H1 (cell line): Measurements from ENCODE around the gene SPIRE1. TPM values are rescaled to one million over a fixed set of nuclear protein-coding genes. Genes with fewer than 3 reads are reported as not detected.

Source experiments
- CTCF ChIA-PET: fragments of 300-600 bp; sonication (Branson Sonifier 250); formaldehyde crosslinking; loops from one replicate; lab custom pipeline; 2021; ENCODE audit not compliant: partially characterized antibody; lab: Charles Lee
- POLR2A ChIA-PET: fragments of 300-600 bp; sonication (Branson Sonifier 250); formaldehyde crosslinking; loops from one replicate; lab custom pipeline; 2021; ENCODE audit warnings: inconsistent platforms; ENCODE audit not compliant: partially characterized antibody; lab: Charles Lee
- DNase-seq, 2 experiments: peaks; one replicate each; pipeline versions ENCODE4 v3.0.0 to v3.0.0-alpha.2; 2010 to 2022; ENCODE audit warnings: low spot score in 2 of 2, low read depth in 1 of 2, mixed read lengths in 1 of 2
- FAIRE-seq: peaks from 2 replicates; lab custom pipeline; 2011; peaks lifted over from hg19 to GRCh38; lab: Jason Lieb, UNC
- H2AFZ ChIP-seq: 2 replicates; pipeline ENCODE4 v1.8.1; 2012; ENCODE audit warnings: low read length, inconsistent platforms
- H2AK5ac ChIP-seq: 2 replicates; pipeline ENCODE4 v1.6.1; 2013; ENCODE audit warnings: low read depth, low read length
- H2BK120ac ChIP-seq: replicated peaks from 2 replicates; pipeline ENCODE3; 2013; ENCODE audit warnings: low read depth, low read length, inconsistent platforms
- H2BK12ac ChIP-seq: 2 replicates; pipeline ENCODE4 v1.6.1; 2013; ENCODE audit warnings: low read depth, low read length
- H2BK15ac ChIP-seq: 2 replicates; pipeline ENCODE4 v1.6.1; 2013; ENCODE audit warnings: low read length
- H2BK20ac ChIP-seq: 2 replicates; pipeline ENCODE4 v1.6.1; 2013; ENCODE audit warnings: low read length
- H2BK5ac ChIP-seq: 2 replicates; pipeline ENCODE4 v1.6.1; 2013; ENCODE audit warnings: low read depth, low read length
- H3K14ac ChIP-seq: 2 replicates; pipeline ENCODE4 v1.6.1; 2013; ENCODE audit warnings: inconsistent platforms; ENCODE audit not compliant: insufficient read length
- H3K18ac ChIP-seq: 2 replicates; pipeline ENCODE4 v1.6.1; 2013; ENCODE audit warnings: low read length; ENCODE audit errors: extremely low read depth
- H3K23ac ChIP-seq: 2 replicates; pipeline ENCODE4 v1.6.1; 2013; ENCODE audit warnings: inconsistent platforms; ENCODE audit not compliant: insufficient read length
- H3K23me2 ChIP-seq: 2 replicates; pipeline ENCODE4 v1.6.1; 2013; ENCODE audit warnings: low read depth, low read length
- H3K27ac ChIP-seq: 2 replicates; pipeline ENCODE4 v1.6.1; 2011; ENCODE audit warnings: low read depth, low read length, inconsistent platforms
- H3K27me3 ChIP-seq, 4 experiments: replicated peaks in 1 of 4; 1 replicate in 1 of 4; 2 replicates in 3 of 4; pipeline versions ENCODE4 v1.6.1 to v1.8.1; 2011 to 2013; ENCODE audit warnings: low read length in 3 of 4, mild to moderate bottlenecking in 3 of 4, inconsistent platforms in 2 of 4, mixed read lengths in 2 of 4, moderate library complexity in 1 of 4; ENCODE audit not compliant: control insufficient read depth in 3 of 4, insufficient read depth in 3 of 4; ENCODE audit errors: extremely low read depth in 1 of 4
- H3K36me3 ChIP-seq, 4 experiments: 2 replicates each; pipeline versions ENCODE4 v1.6.1 to v1.8.1; 2011 to 2013; ENCODE audit warnings: mild to moderate bottlenecking in 4 of 4, low read length in 3 of 4, moderate library complexity in 2 of 4, control low read depth in 1 of 4, inconsistent platforms in 1 of 4; ENCODE audit not compliant: insufficient read depth in 4 of 4, control insufficient read depth in 2 of 4
- H3K4ac ChIP-seq: replicated peaks from 2 replicates; pipeline ENCODE3; 2013; ENCODE audit warnings: low read length, low read depth, mixed read lengths, inconsistent platforms; ENCODE audit not compliant: insufficient read length
- H3K4me1 ChIP-seq, 4 experiments: replicated peaks in 1 of 4; 1 replicate in 1 of 4; 2 replicates in 3 of 4; pipeline versions ENCODE4 v1.6.1 to v1.8.1; 2011 to 2013; ENCODE audit warnings: low read length in 3 of 4, inconsistent platforms in 2 of 4, mixed read lengths in 1 of 4; ENCODE audit not compliant: insufficient read depth in 4 of 4, control insufficient read depth in 3 of 4
- H3K4me2 ChIP-seq, 2 experiments: 2 replicates each; pipeline versions ENCODE4 v1.6.1 to v1.8.1; 2011 to 2013; ENCODE audit warnings: low read depth in 2 of 2, low read length in 2 of 2, control low read depth in 1 of 2, inconsistent platforms in 1 of 2, mild to moderate bottlenecking in 1 of 2; ENCODE audit not compliant: insufficient read depth in 1 of 2
- H3K4me3 ChIP-seq, 4 experiments: fragments of 200-600, 300-600 bp in 1 of 4; sonication (generic), shearing (Covaris generic), sonication (Bioruptor Twin) in 1 of 4; 2 replicates each; pipeline versions ENCODE4 v1.5.1 to v1.8.1; 2011 to 2016; ENCODE audit warnings: low read length in 4 of 4, low read depth in 3 of 4, control low read depth in 2 of 4, inconsistent platforms in 2 of 4, mild to moderate bottlenecking in 2 of 4, mixed read lengths in 1 of 4, moderate library complexity in 1 of 4; ENCODE audit not compliant: insufficient read depth in 2 of 4; ENCODE audit errors: extremely low read depth in 1 of 4
- H3K56ac ChIP-seq: replicated peaks from 2 replicates; pipeline ENCODE3; 2013; ENCODE audit warnings: low read depth, mild to moderate bottlenecking, mixed read lengths, low read length, inconsistent platforms; ENCODE audit not compliant: insufficient read length
- H3K79me1 ChIP-seq: 2 replicates; pipeline ENCODE4 v1.6.1; 2013; ENCODE audit warnings: low read depth, low read length, control low read depth
- H3K79me2 ChIP-seq, 2 experiments: 2 replicates each; pipeline versions ENCODE4 v1.6.1 to v1.8.1; 2012 to 2013; ENCODE audit warnings: low read length in 2 of 2, mild to moderate bottlenecking in 2 of 2, inconsistent platforms in 1 of 2; ENCODE audit not compliant: insufficient read depth in 2 of 2, control insufficient read depth in 1 of 2
- H3K9ac ChIP-seq, 4 experiments: replicated peaks in 1 of 4; 1 replicate in 1 of 4; 2 replicates in 3 of 4; pipeline versions ENCODE4 v1.6.1 to v1.8.1; 2011 to 2013; ENCODE audit warnings: low read depth in 3 of 4, low read length in 3 of 4, control low read depth in 2 of 4, mild to moderate bottlenecking in 2 of 4, moderate library complexity in 2 of 4, inconsistent platforms in 1 of 4; ENCODE audit errors: extremely low read depth in 1 of 4
- H3K9me3 ChIP-seq, 2 experiments: 2 replicates each; pipeline versions ENCODE4 v1.6.1 to v1.8.1; 2012 to 2013; ENCODE audit warnings: mild to moderate bottlenecking in 2 of 2, moderate library complexity in 2 of 2, control low read depth in 1 of 2, inconsistent platforms in 1 of 2, low read depth in 1 of 2, low read length in 1 of 2, mixed read lengths in 1 of 2; ENCODE audit not compliant: insufficient read depth in 2 of 2
- H4K20me1 ChIP-seq, 2 experiments: replicated peaks in 1 of 2; 2 replicates each; pipeline versions ENCODE3 to v1.8.1; 2011 to 2013; ENCODE audit warnings: inconsistent platforms in 2 of 2, low read length in 2 of 2, mild to moderate bottlenecking in 1 of 2; ENCODE audit not compliant: insufficient read depth in 2 of 2, control insufficient read depth in 1 of 2
- H4K5ac ChIP-seq: 2 replicates; pipeline ENCODE4 v1.6.1; 2013; ENCODE audit warnings: low read length, low read depth, mixed read lengths, inconsistent platforms; ENCODE audit not compliant: insufficient read length
- H4K8ac ChIP-seq: 2 replicates; pipeline ENCODE4 v1.8.0; 2013; ENCODE audit warnings: mild to moderate bottlenecking, moderate library complexity, low read length, inconsistent platforms; ENCODE audit not compliant: insufficient read depth; ENCODE audit errors: extremely low read depth
- H4K91ac ChIP-seq: replicated peaks from 2 replicates; pipeline ENCODE3; 2013; ENCODE audit warnings: low read length, mixed read lengths, inconsistent platforms; ENCODE audit not compliant: insufficient read length
- ASH2L ChIP-seq: fragments of 200-600, 300-600 bp; sonication (generic); IDR thresholded peaks from one replicate; pipeline ENCODE4 v1.7.1; 2017; ENCODE audit warnings: low read length
- BRCA1 ChIP-seq: IDR thresholded peaks from 2 replicates; pipeline ENCODE4 v1.6.1; 2012; ENCODE audit warnings: low read depth, low read length, improper control_type of control experiment
- CBX5 ChIP-seq: fragments of 300-800, 300-1000 bp; sonication (generic); IDR thresholded peaks from 2 replicates; pipeline ENCODE4 v1.7.1; 2016; ENCODE audit warnings: antibody characterized with exemption, low read length, low read depth
- CEBPB ChIP-seq: IDR thresholded peaks from 2 replicates; pipeline ENCODE4 v1.6.1; 2012; ENCODE audit warnings: low read depth, low read length
- EGR1 ChIP-seq: IDR thresholded peaks from 2 replicates; pipeline ENCODE4 v1.6.1; 2011; ENCODE audit warnings: low read depth, low read length, borderline replicate concordance
- EP300 ChIP-seq, 2 experiments: IDR thresholded peaks; 1 replicate in 1 of 2; 2 replicates in 1 of 2; pipeline ENCODE4 v1.6.1; 2011 to 2012; ENCODE audit warnings: low read depth in 2 of 2, low read length in 2 of 2, mild to moderate bottlenecking in 2 of 2, borderline replicate concordance in 1 of 2, inconsistent platforms in 1 of 2, moderate library complexity in 1 of 2
- POLR2A ChIP-seq, 2 experiments: IDR thresholded peaks; 1 replicate in 1 of 2; 2 replicates in 1 of 2; pipeline ENCODE4 v1.6.1; 2011; ENCODE audit warnings: low read depth in 2 of 2, low read length in 2 of 2, mild to moderate bottlenecking in 2 of 2; ENCODE audit errors: control extremely low read depth in 1 of 2
- RNF2 ChIP-seq: fragments of 200-900, 300-1000 bp; sonication (generic); IDR thresholded peaks from 2 replicates; pipeline ENCODE4 v1.7.1; 2016; ENCODE audit warnings: borderline replicate concordance, low read depth, mild to moderate bottlenecking, antibody characterized with exemption, low read length; ENCODE audit not compliant: poor library complexity, severe bottlenecking; ENCODE audit errors: missing control alignments
- RXRA ChIP-seq: IDR thresholded peaks from 2 replicates; pipeline ENCODE4 v1.6.1; 2011; ENCODE audit warnings: low read depth, mild to moderate bottlenecking, low read length, moderate library complexity; ENCODE audit not compliant: insufficient read depth
- SIX5 ChIP-seq: IDR thresholded peaks from 2 replicates; pipeline ENCODE4 v1.6.1; 2011; ENCODE audit warnings: mild to moderate bottlenecking, low read depth, low read length
- TCF12 ChIP-seq: IDR thresholded peaks from 2 replicates; pipeline ENCODE4 v1.6.1; 2011; ENCODE audit warnings: low read depth, mild to moderate bottlenecking, low read length
- whole genome bisulfite sequencing, 2 experiments: shearing (Covaris generic) in 1 of 2; methylation state at CpG; one replicate each; pipeline versions ENCODE4 v1.1.6 to v1.1.7; 2013 to 2015; ENCODE audit warnings: low lambda C conversion rate in 2 of 2, mixed read lengths in 2 of 2, inconsistent platforms in 1 of 2, low coverage in 1 of 2, missing lambda C conversion rate in 1 of 2; ENCODE audit not compliant: insufficient replicate concordance in 2 of 2, insufficient coverage in 1 of 2, insufficient read length in 1 of 2; ENCODE audit errors: extremely low coverage in 1 of 2, missing lambda C conversion rate in 1 of 2; 5-methylcytosine and 5-hydroxymethylcytosine counted together
- polyA plus RNA-seq, 7 experiments: library from polyadenylated mRNA; depleted of rRNA in 3 of 7; stranded (reverse) in 5 of 7; unstranded in 2 of 7; fragments of >200 nt in 5 of 7; fragments of 200-250 nt in 2 of 7; gene quantifications; 1 replicate in 5 of 7; 2 replicates in 1 of 7; 4 replicates in 1 of 7; pipeline versions ENCODE4 v1.2.1 to v1.2.3, GENCODE V29; 2011 to 2013; ENCODE audit warnings: missing spikeins in 2 of 7, mixed read lengths in 2 of 7
- total RNA-seq: library from RNA; stranded (reverse); fragmentation: NEBNext Ultra II Directional; extraction: Animal tissue kit (Norgen Biotek cat#: 25700); gene quantifications from 2 replicates; pipeline ENCODE4 v1.2.1, GENCODE V29; 2021
- TF ChIP-seq, protein P1 (sequence below): IDR thresholded peaks from 2 replicates; pipeline ENCODE4 v1.6.1; 2012; ENCODE audit warnings: inconsistent platforms

SPIRE1 gene
- total and polyA plus RNA-seq, 2 of the 8 experiments (the other 6 are each of a cell fraction or from before 2014, with no cell fraction given), result 6.0 to 21.5 TPM

DNA sequence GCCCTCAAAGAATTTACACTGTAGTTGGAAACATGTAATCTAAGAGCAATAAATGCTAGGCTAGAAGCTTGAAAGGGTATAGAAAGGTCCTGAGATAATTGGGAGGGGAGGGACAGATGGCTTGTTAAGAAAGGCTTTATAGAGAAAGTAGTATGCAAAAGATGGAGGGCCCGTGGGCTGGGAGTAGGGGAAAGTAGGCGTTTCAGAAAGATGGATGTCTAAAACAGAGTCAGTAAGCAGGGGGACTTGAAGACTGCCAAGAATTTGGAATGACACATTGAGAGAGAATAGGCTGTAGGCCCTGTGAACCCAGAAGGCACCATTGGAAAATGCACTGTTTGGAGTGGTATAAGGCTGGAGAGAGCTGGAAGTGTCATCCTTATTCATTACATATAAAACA is 45.8 kb upstream of the SPIRE1 start:
- H2BK5ac ChIP-seq, result no peak overlapping the region
- H3K4ac ChIP-seq, result no peak overlapping the region
- no peak overlapping the region for H4K5ac ChIP-seq
- H3K23ac ChIP-seq, result no peak overlapping the region
- H3K79me1 ChIP-seq, result peaks cover 4% of the 10 kb centered on the region; the same call in 1 of the 2 replicates
- no peak overlapping the region for H3K18ac ChIP-seq
- WGBS, 2 experiments, result 12% methylated on average over 2 of the region's 2 CpGs; no CpG with 5 or more reads in 1 of the 2 experiments
- peak overlapping the region; percentile 67 to 95 for H3K4me2 ChIP-seq
- H3K4me1 ChIP-seq, result peaks cover 0 to 10% (median 2%) of the 10 kb centered on the region in 4 experiments; a peak in 3 of 7 replicates
- H3K4me3 ChIP-seq, result peak overlapping the region; percentile 95 to 97 (median 95)
- H3K27me3 ChIP-seq, result no peaks in the 10 kb centered on the region
- H2AFZ ChIP-seq, result no peak overlapping the region
- TF ChIP-seq SIX5 (no peak), ASH2L (no peak), POLR2A (IDR thresholded peaks at IDR 0.05; ENCODE audit: control extremely low read depth in 1 of 2, low read depth in 2 of 2, low read length in 2 of 2) (no peak), RNF2 (no peak), CBX5 (no peak), BRCA1 (no peak), EP300 (IDR thresholded peaks at IDR 0.05; ENCODE audit: borderline replicate concordance in 1 of 2, low read depth in 2 of 2, low read length in 2 of 2) (no peak), CEBPB (no peak), EGR1 (no peak), RXRA (no peak), TCF12 (no peak)
- TF ChIP-seq, protein P1, sequence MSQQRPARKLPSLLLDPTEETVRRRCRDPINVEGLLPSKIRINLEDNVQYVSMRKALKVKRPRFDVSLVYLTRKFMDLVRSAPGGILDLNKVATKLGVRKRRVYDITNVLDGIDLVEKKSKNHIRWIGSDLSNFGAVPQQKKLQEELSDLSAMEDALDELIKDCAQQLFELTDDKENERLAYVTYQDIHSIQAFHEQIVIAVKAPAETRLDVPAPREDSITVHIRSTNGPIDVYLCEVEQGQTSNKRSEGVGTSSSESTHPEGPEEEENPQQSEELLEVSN, result no peak
- TF ChIP-seq, all 59 proteins: peak for 0
- CTCF ChIA-PET, result no interaction called here
- Histone ChIP-seq H4K20me1 (no peaks in the 10 kb centered on the region), H3K27ac (0 out of 2 replicates have a peak overlapping the region, but pooled peaks have one; percentile 98), H2BK20ac (no peak overlapping the region), H4K91ac (no peak overlapping the region), H2BK120ac (no peak overlapping the region), H2BK12ac (no peak overlapping the region), H2BK15ac (no peak overlapping the region), H3K14ac (no peak overlapping the region), H4K8ac (no peak overlapping the region), H2AK5ac (no peak overlapping the region), H3K23me2 (peaks cover 8% of the 10 kb centered on the region; the same call in 1 of the 2 replicates), H3K56ac (no peak overlapping the region), H3K9ac (peak overlapping the region; percentile 13 to 98 (median 77); a peak in 5 of 7 replicates), H3K36me3 (peaks cover 0 to 30% (median 19%) of the 10 kb centered on the region in 4 experiments; a peak in 6 of 8 replicates), H3K9me3 (no peaks in the 10 kb centered on the region), H3K79me2 (peaks cover 26 to 53% of the 10 kb centered on the region in 2 experiments)
- FAIRE-seq (no peak), DNase-seq (no peak)
- POLR2A ChIA-PET, result interaction anchor here (0.6 to 3.9 kb wide), 6 partner anchors 10 to 327 kb away, joined by 3 to 25 read pairs (median 8); partner anchors contain the start of gene AFG3L2
